Vagina (tissue), 2 donors: ENCODE results near the gene MKNK1. TPM values are rescaled to one million over a fixed set of nuclear protein-coding genes. Genes with fewer than 3 reads are reported as not detected.

Experiments used
- DNase-seq, 2 donors: peaks; one replicate each; pipeline ENCODE4 v3.0.0-alpha.2; 2017; ENCODE audit errors: extremely low spot score in 2 of 2
- H3K27ac ChIP-seq: fragments of 200-600 bp; sonication (generic); one replicate; pipeline ENCODE4 v1.5.1; 2019
- H3K27me3 ChIP-seq: fragments of 200-600 bp; sonication (generic); one replicate; pipeline ENCODE4 v1.5.1; 2019
- H3K36me3 ChIP-seq, 2 donors: fragments of 200-600 bp; sonication (generic); one replicate each; pipeline ENCODE4 v1.5.1; 2017 to 2019
- H3K4me1 ChIP-seq: fragments of 200-600 bp; sonication (generic); one replicate; pipeline ENCODE4 v1.5.1; 2019
- H3K4me3 ChIP-seq, 2 donors: fragments of 200-600 bp; sonication (generic); 1 replicate in 1 of 2; 2 replicates in 1 of 2; pipeline ENCODE4 v1.5.1; 2016 to 2019
- H3K9me3 ChIP-seq: fragments of 200-600 bp; sonication (generic); one replicate; pipeline ENCODE4 v1.5.1; 2019
- CTCF ChIP-seq, 3 experiments: fragments of 450-650 bp in 2 of 3; fragments of 200-600 bp in 1 of 3; sonication (generic) in 1 of 3; IDR thresholded peaks; one replicate each; pipeline ENCODE4 v1.5.1; 2017 to 2019; ENCODE audit warnings: antibody characterized with exemption in 3 of 3, mild to moderate bottlenecking in 2 of 3, moderate library complexity in 2 of 3
- POLR2A ChIP-seq, 2 donors: fragments of 450-650 bp; IDR thresholded peaks; one replicate each; pipeline ENCODE4 v1.6.1; 2017; ENCODE audit warnings: antibody characterized with exemption in 2 of 2, mild to moderate bottlenecking in 2 of 2, moderate library complexity in 2 of 2
- POLR2AphosphoS5 ChIP-seq, 2 donors: sonication (generic); formaldehyde crosslinking; IDR thresholded peaks; one replicate each; pipeline ENCODE4 v1.9.0; 2017; ENCODE audit warnings: antibody characterized with exemption in 2 of 2, mild to moderate bottlenecking in 2 of 2, low read depth in 1 of 2; ENCODE audit not compliant: insufficient read depth in 1 of 2
- intact Hi-C: fragments of 100-400 bp; cut with DNase I; formaldehyde crosslinking; loops from one replicate; pipeline ENCODE4 v1.15.1; 2023
- total RNA-seq: library from RNA; depleted of rRNA; stranded (reverse); fragments of >200 nt; gene quantifications from one replicate; pipeline ENCODE4 v1.2.3, GENCODE V29; 2016

MKNK1 gene
- total RNA-seq, 1 donor from 2014 or later, result 55.5 TPM

- no peaks in the 10 kb centered on the region for H3K9me3 ChIP-seq
- intact Hi-C loops, result no loop called here
- no peak for DNase-seq
- no peaks in the 10 kb centered on the region for H3K27me3 ChIP-seq
- H3K36me3 ChIP-seq, result no peaks in the 10 kb centered on the region
- no peak overlapping the region for H3K4me3 ChIP-seq
- TF ChIP-seq POLR2AphosphoS5 (IDR thresholded peaks at IDR 0.05; ENCODE audit: insufficient read depth in 1 of 2, low read depth in 1 of 2), result no peak
- H3K4me1 ChIP-seq, result no peaks in the 10 kb centered on the region
- H3K27ac ChIP-seq, result no peak overlapping the region
Observed at GRCh38 chr1:46512135-46512791, 91.8 kb downstream of the MKNK1 start.

- Histone ChIP-seq H3K36me3 (no peaks in the 10 kb centered on the region), H3K27ac (no peak overlapping the region), H3K4me1 (no peaks in the 10 kb centered on the region), H3K4me3 (no peak overlapping the region), H3K9me3 (no peaks in the 10 kb centered on the region), H3K27me3 (no peaks in the 10 kb centered on the region)
- no peak for DNase-seq
- no peak for TF ChIP-seq CTCF (IDR thresholded peaks at IDR 0.05)
- no peak for TF ChIP-seq POLR2AphosphoS5 (IDR thresholded peaks at IDR 0.05; ENCODE audit: insufficient read depth in 1 of 2, low read depth in 1 of 2)
- no peak for TF ChIP-seq POLR2A (IDR thresholded peaks at IDR 0.05)
- intact Hi-C loops, result no loop called here
Observed at GRCh38 chr1:46510998-46511365, 93.1 kb downstream of the MKNK1 start.

GRCh38 chr1:46510341-46510997 lies 93.6 kb downstream of the MKNK1 start:
- DNase-seq, result no peak
- intact Hi-C loops, result no loop called here
- Histone ChIP-seq H3K9me3 (no peaks in the 10 kb centered on the region), H3K4me3 (no peak overlapping the region), H3K27ac (no peak overlapping the region), H3K36me3 (no peaks in the 10 kb centered on the region), H3K4me1 (no peaks in the 10 kb centered on the region), H3K27me3 (no peaks in the 10 kb centered on the region)
- TF ChIP-seq POLR2A (IDR thresholded peaks at IDR 0.05), result no peak
- no peak for TF ChIP-seq POLR2AphosphoS5 (IDR thresholded peaks at IDR 0.05; ENCODE audit: insufficient read depth in 1 of 2, low read depth in 1 of 2)
- TF ChIP-seq CTCF (IDR thresholded peaks at IDR 0.05), result no peak

DNA sequence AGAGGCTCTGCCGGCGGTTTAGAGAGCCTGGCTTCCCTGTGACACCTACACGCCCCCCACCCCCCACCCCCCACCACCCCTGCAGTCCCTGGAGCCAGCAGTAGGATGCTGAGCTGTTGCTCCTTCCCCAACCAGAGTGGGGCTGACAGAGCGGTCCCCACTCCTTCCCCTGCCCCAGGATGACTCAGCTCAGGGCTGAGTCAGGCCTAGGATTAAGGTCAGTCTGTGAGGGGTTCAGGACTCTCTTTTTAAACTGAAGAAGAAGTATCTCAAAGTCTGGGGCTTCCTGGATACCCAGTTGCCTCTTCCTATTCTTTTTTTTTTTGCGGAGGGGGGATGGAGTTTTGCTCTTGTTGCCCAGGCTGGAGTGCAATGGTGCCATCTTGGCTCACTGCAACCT lies 95.3 kb downstream of the MKNK1 start:
- TF ChIP-seq POLR2AphosphoS5 (IDR thresholded peaks at IDR 0.05; ENCODE audit: insufficient read depth in 1 of 2, low read depth in 1 of 2), result no peak
- TF ChIP-seq POLR2A (IDR thresholded peaks at IDR 0.05), result no peak
- no peak for DNase-seq
- no peaks in the 10 kb centered on the region for H3K27me3 ChIP-seq
- H3K27ac ChIP-seq, result no peak overlapping the region
- no peaks in the 10 kb centered on the region for H3K9me3 ChIP-seq
- no peak overlapping the region for H3K4me3 ChIP-seq
- no peaks in the 10 kb centered on the region for H3K4me1 ChIP-seq
- intact Hi-C loops, result no loop called here
- H3K36me3 ChIP-seq, result no peaks in the 10 kb centered on the region

Other genes with a start within 250 kb of the MKNK1 start
- gene FAAH, start 210.0 kb downstream of the MKNK1 start, total RNA-seq, result 38.1 TPM
- 0.25 TPM for gene DMBX1, start 114.4 kb downstream of the MKNK1 start, total RNA-seq
- gene KNCN, start 52.6 kb downstream of the MKNK1 start, total RNA-seq, result not detected
- 33.9 TPM for gene MOB3C, start 12.5 kb upstream of the MKNK1 start, total RNA-seq
- 37.1 TPM for gene ATPAF1, start 64.1 kb upstream of the MKNK1 start, total RNA-seq
- gene TEX38, start 67.6 kb upstream of the MKNK1 start, total RNA-seq, result not detected
- 67.3 TPM for gene EFCAB14, start 114.8 kb upstream of the MKNK1 start, total RNA-seq
- gene CYP4B1, start 194.8 kb upstream of the MKNK1 start, total RNA-seq, result 74.4 TPM